HEK293 (cell line): Measurements from ENCODE around the gene HS3ST6.
A peak's percentile ranks its signal among the peaks of the same experiment; 100 is the strongest.

ENCODE experiments used
- GLI4 ChIP-seq: fragments of 450-650 bp; formaldehyde crosslinking; IDR thresholded peaks from 2 replicates; pipeline ENCODE4 v1.5.1; 2016; ENCODE audit warnings: missing biosample characterization, missing genetic modification characterization
- HOXA7 ChIP-seq: sonication (generic); formaldehyde crosslinking; IDR thresholded peaks from 2 replicates; pipeline ENCODE4 v1.8.1; 2022; ENCODE audit warnings: missing genetic modification reagents, borderline replicate concordance
- REST ChIP-seq: fragments of 450-650 bp; formaldehyde crosslinking; IDR thresholded peaks from 2 replicates; pipeline ENCODE4 v1.5.1; 2016; ENCODE audit warnings: missing biosample characterization, missing genetic modification characterization
- SETDB1 ChIP-seq: IDR thresholded peaks from one replicate; pipeline ENCODE4 v1.6.1; 2017; ENCODE audit warnings: mild to moderate bottlenecking, low read length, moderate library complexity, mixed read lengths; ENCODE audit not compliant: insufficient read length
- TCF7L2 ChIP-seq: IDR thresholded peaks from 2 replicates; pipeline ENCODE4 v1.6.1; 2011; ENCODE audit warnings: low read depth, mild to moderate bottlenecking, inconsistent platforms, low read length, moderate library complexity, borderline replicate concordance
- ZBTB8A ChIP-seq: fragments of 450-650 bp; formaldehyde crosslinking; IDR thresholded peaks from 2 replicates; pipeline ENCODE4 v1.5.1; 2016; ENCODE audit warnings: missing biosample characterization, missing genetic modification characterization
- ZNF114 ChIP-seq: fragments of 450-650 bp; formaldehyde crosslinking; IDR thresholded peaks from 2 replicates; pipeline ENCODE4 v1.5.0; 2017; ENCODE audit warnings: missing biosample characterization, missing genetic modification characterization
- ZNF558 ChIP-seq: fragments of 450-650 bp; formaldehyde crosslinking; IDR thresholded peaks from 2 replicates; pipeline ENCODE4 v1.5.1; 2016; ENCODE audit warnings: missing biosample characterization, missing genetic modification characterization
- ZNF768 ChIP-seq: fragments of 450-650 bp; formaldehyde crosslinking; IDR thresholded peaks from 2 replicates; pipeline ENCODE4 v1.5.1; 2018; ENCODE audit warnings: missing biosample characterization, mild to moderate bottlenecking, missing genetic modification characterization
- ZNF830 ChIP-seq: fragments of 450-650 bp; IDR thresholded peaks from 2 replicates; pipeline ENCODE4 v1.5.0; 2018; ENCODE audit warnings: missing biosample characterization, missing genetic modification characterization, low read depth, mild to moderate bottlenecking, moderate library complexity
- ZXDB ChIP-seq: fragments of 450-650 bp; formaldehyde crosslinking; IDR thresholded peaks from 2 replicates; pipeline ENCODE4 v1.5.1; 2016; ENCODE audit warnings: missing biosample characterization, missing genetic modification characterization
- TF ChIP-seq, protein P1 (sequence below): fragments of 450-650 bp; formaldehyde crosslinking; IDR thresholded peaks from 2 replicates; pipeline ENCODE4 v1.5.1; 2016; ENCODE audit warnings: missing biosample characterization, missing genetic modification characterization
- TF ChIP-seq, protein P2 (sequence below): fragments of 450-650 bp; formaldehyde crosslinking; IDR thresholded peaks from 2 replicates; pipeline ENCODE4 v1.5.1; 2016; ENCODE audit warnings: missing biosample characterization, missing genetic modification characterization

DNA sequence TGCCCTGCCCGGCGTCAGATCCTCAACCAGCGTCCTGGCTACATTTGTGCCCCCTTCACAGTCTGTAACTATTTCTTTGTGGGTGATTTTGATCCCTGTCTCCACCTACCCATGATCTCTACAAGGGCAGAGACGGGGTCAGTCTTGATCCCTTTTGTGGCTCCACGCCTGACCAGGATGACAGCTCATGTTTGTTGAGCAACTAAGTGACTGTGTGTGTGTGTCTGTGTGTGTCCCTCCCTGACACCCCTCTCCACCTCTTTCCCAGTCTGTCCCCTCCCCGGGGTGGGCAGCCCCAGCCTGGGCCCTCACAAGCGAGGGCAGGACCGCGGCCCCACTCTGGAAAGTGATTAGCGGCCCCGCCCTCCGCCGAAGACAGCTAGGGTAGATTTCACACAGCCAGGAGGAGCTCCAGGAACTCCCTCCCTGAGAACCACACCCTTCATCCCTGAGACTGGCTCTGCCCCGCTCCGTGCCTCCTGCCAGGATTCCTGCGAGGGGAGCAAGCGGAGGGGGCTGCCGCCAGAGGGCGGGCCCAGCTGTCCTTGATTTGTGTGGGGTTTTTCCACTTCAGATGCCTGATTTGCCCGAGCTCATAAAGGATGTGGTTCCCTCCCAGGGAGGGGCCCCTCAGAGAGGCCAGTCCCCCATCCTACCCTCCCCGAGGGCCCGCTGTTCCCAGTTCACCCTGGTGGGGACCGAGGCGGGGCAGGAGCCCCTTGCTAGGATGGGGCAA is 5.3 kb upstream of the HS3ST6 start:
- TF ChIP-seq REST (no peak), ZNF114 (no peak), ZNF558 (tag by site-specific recombination) (no peak), SETDB1 (no peak), ZBTB8A (peak; percentile 51), ZNF830 (tag by site-specific recombination) (no peak), HOXA7 (CRISPR knock-in tag) (no peak), ZNF768 (tag by site-specific recombination) (no peak), ZXDB (tag by site-specific recombination) (peak; percentile 58), GLI4 (no peak), TCF7L2 (no peak)
- TF ChIP-seq, protein P1, sequence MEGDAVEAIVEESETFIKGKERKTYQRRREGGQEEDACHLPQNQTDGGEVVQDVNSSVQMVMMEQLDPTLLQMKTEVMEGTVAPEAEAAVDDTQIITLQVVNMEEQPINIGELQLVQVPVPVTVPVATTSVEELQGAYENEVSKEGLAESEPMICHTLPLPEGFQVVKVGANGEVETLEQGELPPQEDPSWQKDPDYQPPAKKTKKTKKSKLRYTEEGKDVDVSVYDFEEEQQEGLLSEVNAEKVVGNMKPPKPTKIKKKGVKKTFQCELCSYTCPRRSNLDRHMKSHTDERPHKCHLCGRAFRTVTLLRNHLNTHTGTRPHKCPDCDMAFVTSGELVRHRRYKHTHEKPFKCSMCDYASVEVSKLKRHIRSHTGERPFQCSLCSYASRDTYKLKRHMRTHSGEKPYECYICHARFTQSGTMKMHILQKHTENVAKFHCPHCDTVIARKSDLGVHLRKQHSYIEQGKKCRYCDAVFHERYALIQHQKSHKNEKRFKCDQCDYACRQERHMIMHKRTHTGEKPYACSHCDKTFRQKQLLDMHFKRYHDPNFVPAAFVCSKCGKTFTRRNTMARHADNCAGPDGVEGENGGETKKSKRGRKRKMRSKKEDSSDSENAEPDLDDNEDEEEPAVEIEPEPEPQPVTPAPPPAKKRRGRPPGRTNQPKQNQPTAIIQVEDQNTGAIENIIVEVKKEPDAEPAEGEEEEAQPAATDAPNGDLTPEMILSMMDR, result peak; percentile 90
- TF ChIP-seq, protein P2, sequence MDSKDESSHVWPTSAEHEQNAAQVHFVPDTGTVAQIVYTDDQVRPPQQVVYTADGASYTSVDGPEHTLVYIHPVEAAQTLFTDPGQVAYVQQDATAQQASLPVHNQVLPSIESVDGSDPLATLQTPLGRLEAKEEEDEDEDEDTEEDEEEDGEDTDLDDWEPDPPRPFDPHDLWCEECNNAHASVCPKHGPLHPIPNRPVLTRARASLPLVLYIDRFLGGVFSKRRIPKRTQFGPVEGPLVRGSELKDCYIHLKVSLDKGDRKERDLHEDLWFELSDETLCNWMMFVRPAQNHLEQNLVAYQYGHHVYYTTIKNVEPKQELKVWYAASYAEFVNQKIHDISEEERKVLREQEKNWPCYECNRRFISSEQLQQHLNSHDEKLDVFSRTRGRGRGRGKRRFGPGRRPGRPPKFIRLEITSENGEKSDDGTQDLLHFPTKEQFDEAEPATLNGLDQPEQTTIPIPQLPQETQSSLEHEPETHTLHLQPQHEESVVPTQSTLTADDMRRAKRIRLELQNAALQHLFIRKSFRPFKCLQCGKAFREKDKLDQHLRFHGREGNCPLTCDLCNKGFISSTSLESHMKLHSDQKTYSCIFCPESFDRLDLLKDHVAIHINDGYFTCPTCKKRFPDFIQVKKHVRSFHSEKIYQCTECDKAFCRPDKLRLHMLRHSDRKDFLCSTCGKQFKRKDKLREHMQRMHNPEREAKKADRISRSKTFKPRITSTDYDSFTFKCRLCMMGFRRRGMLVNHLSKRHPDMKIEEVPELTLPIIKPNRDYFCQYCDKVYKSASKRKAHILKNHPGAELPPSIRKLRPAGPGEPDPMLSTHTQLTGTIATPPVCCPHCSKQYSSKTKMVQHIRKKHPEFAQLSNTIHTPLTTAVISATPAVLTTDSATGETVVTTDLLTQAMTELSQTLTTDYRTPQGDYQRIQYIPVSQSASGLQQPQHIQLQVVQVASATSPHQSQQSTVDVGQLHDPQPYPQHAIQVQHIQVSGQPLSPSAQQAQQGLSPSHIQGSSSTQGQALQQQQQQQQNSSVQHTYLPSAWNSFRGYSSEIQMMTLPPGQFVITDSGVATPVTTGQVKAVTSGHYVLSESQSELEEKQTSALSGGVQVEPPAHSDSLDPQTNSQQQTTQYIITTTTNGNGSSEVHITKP (tag by site-specific recombination), result peak; percentile 82
